Activated T-cell treated with anti-CD3 and anti-CD28 coated beads for 24 hours (primary cell): ENCODE data around the gene TGM1.
"Not testable (repeated sequence)": the region's sequence is repeated elsewhere in the genome, so short reads cannot be mapped to it uniquely, and the experiment has no call there.

Experiments used
- DNase-seq: peaks from one replicate; pipeline ENCODE4 v3.0.0-alpha.2; 2020; ENCODE audit warnings: low read depth

The TGM1 gene

GRCh38 chr14:24207104-24207551, 55.8 kb downstream of the TGM1 start:
- no peak for DNase-seq

- no peak for DNase-seq
Observed at GRCh38 chr14:24206260-24207103, 56.5 kb downstream of the TGM1 start.

GRCh38 chr14:24204163-24205146, 58.5 kb downstream of the TGM1 start:
- DNase-seq: no peak

- not testable (repeated sequence) for DNase-seq
Observed at GRCh38 chr14:24203249-24203886, 59.6 kb downstream of the TGM1 start.

GRCh38 chr14:24202538-24202937, 60.4 kb downstream of the TGM1 start:
- DNase-seq: not testable (repeated sequence)
